AML-193 (cell line): ENCODE data around the gene QRFP.
"Not testable (repeated sequence)": the region's sequence is repeated elsewhere in the genome, so short reads cannot be mapped to it uniquely, and the experiment has no call there.

Source experiments
- DNase-seq, 2 experiments: peaks; one replicate each; lab custom pipeline; 2025; lab: John Stamatoyannopoulos, UW

QRFP gene

DNA sequence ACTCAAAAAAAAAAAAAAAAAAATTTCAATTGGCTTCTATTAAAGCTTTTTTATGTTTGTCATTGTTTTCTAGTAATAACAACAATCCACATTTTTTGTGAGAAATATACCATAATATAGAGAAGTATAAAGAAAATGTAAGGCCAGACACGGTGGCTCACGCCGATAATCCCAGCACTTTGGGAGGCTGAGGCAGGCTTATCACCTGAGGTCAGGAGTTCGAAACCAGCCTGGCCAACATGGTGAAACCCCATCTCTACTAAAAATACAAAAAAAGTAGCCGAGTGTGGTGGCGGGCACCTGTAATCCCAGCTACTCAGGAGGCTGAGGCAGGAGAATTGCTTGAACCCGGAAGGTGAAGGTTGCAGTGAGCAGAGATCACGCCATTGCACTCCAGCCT is 48.1 kb downstream of the QRFP start:
- not testable (repeated sequence) for DNase-seq

GRCh38 chr9:130847306-130848217 is 49.0 kb downstream of the QRFP start:
- no peak for DNase-seq

GRCh38 chr9:130846487-130847305 is 49.9 kb downstream of the QRFP start:
- DNase-seq = no peak

DNA sequence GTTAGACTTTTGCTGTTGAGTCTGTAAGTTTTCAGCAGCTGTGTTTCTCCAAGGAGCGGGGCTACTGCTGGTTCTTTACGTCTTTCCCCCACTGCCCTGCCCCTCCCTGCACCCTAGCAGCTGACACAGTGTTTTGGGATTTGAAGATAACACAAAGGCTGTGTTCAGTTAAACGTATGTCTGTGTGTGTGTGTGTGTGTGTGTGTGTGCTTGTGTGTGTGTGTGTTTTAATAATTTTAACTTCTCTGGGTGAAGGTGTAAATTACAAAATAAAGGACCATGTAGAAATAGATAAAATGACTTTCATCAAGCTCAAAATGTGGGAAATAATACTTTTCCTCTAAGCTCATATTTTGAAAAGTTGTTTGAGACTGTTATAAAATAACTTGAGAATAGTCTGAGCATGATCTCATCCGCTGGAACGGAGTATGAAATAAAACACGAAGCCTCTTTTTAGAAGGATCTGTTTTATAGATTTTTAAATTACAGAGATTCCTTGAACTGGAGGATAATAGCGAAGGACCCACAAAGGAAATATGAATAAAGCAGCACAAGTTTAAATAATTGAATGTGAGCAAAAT is 50.6 kb downstream of the QRFP start:
- DNase-seq = no peak

- no peak for DNase-seq
Observed at GRCh38 chr9:130845254-130845653, 51.4 kb downstream of the QRFP start.

DNA sequence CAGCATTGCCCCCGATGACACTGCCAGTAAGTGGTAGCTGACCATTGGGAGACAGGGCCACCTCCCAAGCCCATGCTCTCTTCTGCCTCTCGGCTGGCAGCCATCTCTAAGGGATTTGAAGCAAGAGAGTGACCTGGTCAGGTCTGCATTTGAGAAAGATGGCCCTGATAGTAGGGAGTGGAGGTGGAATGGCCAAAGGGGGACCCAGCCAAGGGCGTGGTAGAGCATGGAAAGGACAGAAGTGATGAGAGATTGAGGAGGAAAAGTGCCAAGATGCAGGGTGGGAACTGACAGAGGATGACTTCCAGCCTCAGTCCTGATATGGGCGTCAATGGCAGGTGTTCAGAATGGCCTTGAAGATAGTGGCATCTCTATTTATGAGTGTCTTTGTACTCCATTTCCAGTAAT is 52.6 kb downstream of the QRFP start:
- DNase-seq = no peak

DNA sequence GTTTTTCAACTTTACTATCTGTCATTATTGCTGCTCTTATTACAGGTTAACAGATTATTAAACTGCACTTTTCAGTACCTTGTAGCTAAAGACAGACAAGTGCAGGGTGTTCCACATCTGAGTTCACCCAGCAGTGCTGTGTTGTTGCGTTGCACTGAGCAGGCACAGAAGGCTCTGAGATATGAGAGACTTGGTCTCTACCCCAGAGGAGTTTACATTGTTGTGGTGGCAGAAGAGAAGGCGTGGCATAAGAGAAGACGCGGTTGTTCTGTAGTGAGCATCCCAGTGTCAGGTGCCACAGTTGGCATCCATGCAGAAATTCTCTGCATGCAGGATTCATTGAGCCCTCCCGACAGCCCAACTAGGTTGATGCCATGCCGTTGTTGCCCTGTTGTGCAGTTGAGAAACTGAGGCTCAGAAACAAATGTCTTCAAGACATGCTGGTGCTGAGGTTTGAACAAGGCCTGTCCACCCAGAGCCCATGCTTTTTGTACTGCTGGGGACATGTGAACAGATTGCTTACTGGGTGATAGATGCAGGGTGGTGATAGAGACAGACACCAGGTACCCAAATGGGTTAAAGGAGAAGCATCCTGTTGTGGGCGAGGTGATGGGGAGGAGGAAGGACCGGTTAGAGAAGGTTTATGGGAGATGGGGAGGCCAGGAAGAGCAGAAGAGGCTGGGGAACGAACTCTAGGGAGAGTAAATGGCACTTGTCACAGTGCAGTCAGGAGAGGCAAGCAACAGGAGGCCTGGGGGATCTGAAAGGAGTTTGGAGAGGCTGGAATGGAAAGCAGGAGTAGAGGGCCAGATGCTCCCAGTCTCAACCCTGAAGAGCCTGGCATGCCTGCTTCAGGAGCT is 53.3 kb downstream of the QRFP start:
- no peak for DNase-seq
